Vagina (tissue), 2 donors: ENCODE data around the gene ARHGAP10. TPM values are rescaled to one million over a fixed set of nuclear protein-coding genes. Genes with fewer than 3 reads are reported as not detected.

ENCODE experiments used
- DNase-seq, 2 donors: peaks; one replicate each; pipeline ENCODE4 v3.0.0-alpha.2; 2017; ENCODE audit errors: extremely low spot score in 2 of 2
- H3K27ac ChIP-seq: fragments of 200-600 bp; sonication (generic); one replicate; pipeline ENCODE4 v1.5.1; 2019
- H3K27me3 ChIP-seq: fragments of 200-600 bp; sonication (generic); one replicate; pipeline ENCODE4 v1.5.1; 2019
- H3K36me3 ChIP-seq, 2 donors: fragments of 200-600 bp; sonication (generic); one replicate each; pipeline ENCODE4 v1.5.1; 2017 to 2019
- H3K4me1 ChIP-seq: fragments of 200-600 bp; sonication (generic); one replicate; pipeline ENCODE4 v1.5.1; 2019
- H3K4me3 ChIP-seq, 2 donors: fragments of 200-600 bp; sonication (generic); 1 replicate in 1 of 2; 2 replicates in 1 of 2; pipeline ENCODE4 v1.5.1; 2016 to 2019
- H3K9me3 ChIP-seq: fragments of 200-600 bp; sonication (generic); one replicate; pipeline ENCODE4 v1.5.1; 2019
- POLR2A ChIP-seq, 2 donors: fragments of 450-650 bp; IDR thresholded peaks; one replicate each; pipeline ENCODE4 v1.6.1; 2017; ENCODE audit warnings: antibody characterized with exemption in 2 of 2, mild to moderate bottlenecking in 2 of 2, moderate library complexity in 2 of 2
- POLR2AphosphoS5 ChIP-seq, 2 donors: sonication (generic); formaldehyde crosslinking; IDR thresholded peaks; one replicate each; pipeline ENCODE4 v1.9.0; 2017; ENCODE audit warnings: antibody characterized with exemption in 2 of 2, mild to moderate bottlenecking in 2 of 2, low read depth in 1 of 2; ENCODE audit not compliant: insufficient read depth in 1 of 2
- intact Hi-C: fragments of 100-400 bp; cut with DNase I; formaldehyde crosslinking; loops from one replicate; pipeline ENCODE4 v1.15.1; 2023
- total RNA-seq: library from RNA; depleted of rRNA; stranded (reverse); fragments of >200 nt; gene quantifications from one replicate; pipeline ENCODE4 v1.2.3, GENCODE V29; 2016
- TF ChIP-seq, protein P1 (sequence below), 3 experiments: fragments of 450-650 bp in 2 of 3; fragments of 200-600 bp in 1 of 3; sonication (generic) in 1 of 3; IDR thresholded peaks; one replicate each; pipeline ENCODE4 v1.5.1; 2017 to 2019; ENCODE audit warnings: antibody characterized with exemption in 3 of 3, mild to moderate bottlenecking in 2 of 3, moderate library complexity in 2 of 3

The ARHGAP10 gene
- total RNA-seq, 1 donor from 2014 or later = 55.5 TPM

GRCh38 chr4:147960971-147961370 lies 229.1 kb downstream of the ARHGAP10 start:
- intact Hi-C loops = no loop called here
- no peak for DNase-seq

DNA sequence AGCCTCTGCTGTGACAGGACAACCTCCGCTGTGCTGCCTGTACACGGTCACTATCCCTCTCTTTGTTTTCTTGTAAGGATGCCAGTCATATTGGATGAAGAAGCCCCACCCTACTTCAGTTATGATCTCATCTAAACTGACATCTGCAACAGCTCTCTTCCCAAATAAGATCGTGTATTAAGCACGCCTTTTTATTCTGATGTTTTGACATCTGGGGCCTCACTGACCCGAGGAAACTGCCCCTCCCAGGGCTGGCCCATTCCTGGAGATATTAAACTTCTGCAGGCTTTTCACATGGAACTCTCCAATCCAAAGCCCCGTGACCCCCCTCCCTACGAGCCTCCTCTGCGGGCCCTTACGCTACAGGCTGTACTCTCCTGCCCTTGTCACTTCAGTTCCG lies 232.0 kb downstream of the ARHGAP10 start:
- DNase-seq = no peak
- no peaks in the 10 kb centered on the region for H3K27me3 ChIP-seq
- H3K4me3 ChIP-seq = no peak overlapping the region
- intact Hi-C loops = no loop called here
- H3K9me3 ChIP-seq = no peaks in the 10 kb centered on the region
- H3K36me3 ChIP-seq = no peaks in the 10 kb centered on the region
- H3K27ac ChIP-seq = peak overlapping the region; percentile 34
- TF ChIP-seq POLR2AphosphoS5 (IDR thresholded peaks at IDR 0.05; ENCODE audit: insufficient read depth in 1 of 2, low read depth in 1 of 2) = no peak
- TF ChIP-seq POLR2A (IDR thresholded peaks at IDR 0.05) = no peak
- TF ChIP-seq, protein P1, sequence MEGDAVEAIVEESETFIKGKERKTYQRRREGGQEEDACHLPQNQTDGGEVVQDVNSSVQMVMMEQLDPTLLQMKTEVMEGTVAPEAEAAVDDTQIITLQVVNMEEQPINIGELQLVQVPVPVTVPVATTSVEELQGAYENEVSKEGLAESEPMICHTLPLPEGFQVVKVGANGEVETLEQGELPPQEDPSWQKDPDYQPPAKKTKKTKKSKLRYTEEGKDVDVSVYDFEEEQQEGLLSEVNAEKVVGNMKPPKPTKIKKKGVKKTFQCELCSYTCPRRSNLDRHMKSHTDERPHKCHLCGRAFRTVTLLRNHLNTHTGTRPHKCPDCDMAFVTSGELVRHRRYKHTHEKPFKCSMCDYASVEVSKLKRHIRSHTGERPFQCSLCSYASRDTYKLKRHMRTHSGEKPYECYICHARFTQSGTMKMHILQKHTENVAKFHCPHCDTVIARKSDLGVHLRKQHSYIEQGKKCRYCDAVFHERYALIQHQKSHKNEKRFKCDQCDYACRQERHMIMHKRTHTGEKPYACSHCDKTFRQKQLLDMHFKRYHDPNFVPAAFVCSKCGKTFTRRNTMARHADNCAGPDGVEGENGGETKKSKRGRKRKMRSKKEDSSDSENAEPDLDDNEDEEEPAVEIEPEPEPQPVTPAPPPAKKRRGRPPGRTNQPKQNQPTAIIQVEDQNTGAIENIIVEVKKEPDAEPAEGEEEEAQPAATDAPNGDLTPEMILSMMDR (IDR thresholded peaks at IDR 0.05) = no peak
- peaks cover under 1% of the 10 kb centered on the region for H3K4me1 ChIP-seq

More at GRCh38 chr4:147960971-147961370, 229.1 kb downstream of the ARHGAP10 start:
- Histone ChIP-seq H3K27ac (no peak overlapping the region), H3K9me3 (no peaks in the 10 kb centered on the region), H3K4me3 (no peak overlapping the region), H3K27me3 (no peaks in the 10 kb centered on the region), H3K4me1 (peaks cover 25% of the 10 kb centered on the region), H3K36me3 (no peaks in the 10 kb centered on the region)
- TF ChIP-seq POLR2AphosphoS5 (IDR thresholded peaks at IDR 0.05; ENCODE audit: insufficient read depth in 1 of 2, low read depth in 1 of 2) (no peak), POLR2A (IDR thresholded peaks at IDR 0.05) (no peak)
- TF ChIP-seq, protein P1 (IDR thresholded peaks at IDR 0.05) = no peak

DNA sequence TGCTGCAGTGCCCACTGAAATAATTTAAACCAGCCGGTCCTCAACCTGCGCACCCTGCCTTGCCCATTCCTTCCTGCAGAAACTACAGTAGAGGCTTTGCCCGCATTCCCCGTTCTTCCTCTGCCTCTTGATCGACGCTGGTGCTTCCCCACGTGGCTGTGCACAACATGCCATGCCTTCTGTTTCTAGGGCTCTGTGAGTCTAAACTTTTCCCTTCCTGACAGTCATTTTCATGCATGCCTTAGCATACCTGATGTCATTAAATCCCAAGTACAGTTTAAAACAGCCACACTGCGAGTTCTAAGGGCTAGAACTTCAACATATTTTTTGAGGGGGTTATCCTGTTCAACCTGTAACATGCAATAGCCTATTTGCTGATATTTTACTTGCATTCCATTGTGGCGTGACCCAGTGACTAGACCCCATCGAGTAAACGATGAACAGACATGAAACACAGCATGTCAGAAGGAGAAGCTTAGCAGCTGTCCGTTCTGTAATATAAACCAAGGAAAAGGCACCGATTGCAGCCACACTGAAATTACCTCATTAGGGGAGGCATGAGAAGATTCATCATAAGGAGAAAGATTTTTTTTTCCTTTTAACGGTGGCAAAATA lies 232.5 kb downstream of the ARHGAP10 start:
- intact Hi-C loops = no loop called here
- H3K4me1 ChIP-seq = no peaks in the 10 kb centered on the region
- TF ChIP-seq, protein P1 (IDR thresholded peaks at IDR 0.05) = no peak
- TF ChIP-seq POLR2AphosphoS5 (IDR thresholded peaks at IDR 0.05; ENCODE audit: insufficient read depth in 1 of 2, low read depth in 1 of 2) (no peak), POLR2A (IDR thresholded peaks at IDR 0.05) (no peak)
- DNase-seq = no peak
- peak overlapping the region in 1 of 2 donors; percentile 12 for H3K4me3 ChIP-seq
- H3K27me3 ChIP-seq = no peaks in the 10 kb centered on the region
- peak overlapping the region; percentile 34 for H3K27ac ChIP-seq
- no peaks in the 10 kb centered on the region for H3K36me3 ChIP-seq
- no peaks in the 10 kb centered on the region for H3K9me3 ChIP-seq

DNA sequence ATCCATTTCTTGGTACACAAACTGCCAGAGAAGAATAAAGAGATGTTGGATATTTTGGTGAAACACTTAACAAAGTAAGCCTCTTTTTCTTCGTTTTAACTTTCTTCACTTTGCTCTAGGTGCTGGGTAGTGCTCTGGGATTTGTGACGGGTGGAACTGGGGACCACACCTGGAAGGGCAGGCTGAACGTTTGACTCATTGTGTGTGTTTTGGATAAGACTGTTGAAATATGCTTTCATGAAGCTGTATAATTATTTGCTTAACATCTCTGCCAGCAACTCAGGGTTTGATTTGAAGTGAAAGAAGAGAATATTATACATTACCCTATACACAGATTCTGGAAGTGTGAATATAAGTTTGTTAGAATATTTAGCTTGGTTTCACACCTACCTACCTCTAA lies 233.2 kb downstream of the ARHGAP10 start:
- Histone ChIP-seq H3K36me3 (no peaks in the 10 kb centered on the region), H3K4me1 (peaks cover 2% of the 10 kb centered on the region), H3K27ac (peak overlapping the region; percentile 10), H3K4me3 (peak overlapping the region in 1 of 2 donors; percentile 12), H3K9me3 (no peaks in the 10 kb centered on the region), H3K27me3 (no peaks in the 10 kb centered on the region)
- TF ChIP-seq POLR2AphosphoS5 (IDR thresholded peaks at IDR 0.05; ENCODE audit: insufficient read depth in 1 of 2, low read depth in 1 of 2) = no peak
- TF ChIP-seq, protein P1 (IDR thresholded peaks at IDR 0.05) = no peak
- TF ChIP-seq POLR2A (IDR thresholded peaks at IDR 0.05) = no peak
- intact Hi-C loops = no loop called here
- DNase-seq = no peak

DNA sequence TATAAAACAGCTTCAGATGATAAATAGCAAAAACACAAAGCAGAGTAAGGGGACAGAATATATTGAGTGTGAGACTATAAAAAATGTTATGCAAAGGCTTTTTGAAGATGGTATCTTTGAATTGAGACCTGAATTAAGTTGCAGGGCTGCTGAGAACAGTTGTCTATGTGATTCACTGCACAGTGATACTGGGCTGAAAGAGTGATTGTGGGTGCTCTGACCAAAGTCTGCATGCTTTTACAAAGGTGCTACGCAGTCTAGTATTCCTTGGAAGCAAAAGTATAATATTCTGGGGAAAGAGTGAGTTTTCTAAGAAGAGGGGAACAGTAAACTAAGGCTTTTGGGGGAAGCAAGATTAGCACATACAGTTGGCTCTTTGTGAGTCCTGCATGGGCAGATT lies 234.0 kb downstream of the ARHGAP10 start:
- Histone ChIP-seq H3K27me3 (no peaks in the 10 kb centered on the region), H3K36me3 (no peaks in the 10 kb centered on the region), H3K4me3 (peak overlapping the region in 1 of 2 donors; percentile 12), H3K27ac (no peak overlapping the region), H3K9me3 (no peaks in the 10 kb centered on the region), H3K4me1 (peaks cover 9% of the 10 kb centered on the region)
- DNase-seq = no peak
- intact Hi-C loops = no loop called here
- TF ChIP-seq, protein P1 (IDR thresholded peaks at IDR 0.05) = no peak
- no peak for TF ChIP-seq POLR2A (IDR thresholded peaks at IDR 0.05)
- no peak for TF ChIP-seq POLR2AphosphoS5 (IDR thresholded peaks at IDR 0.05; ENCODE audit: insufficient read depth in 1 of 2, low read depth in 1 of 2)
